A673 (cell line): Measurements from ENCODE around the gene CALM3. TPM values are rescaled to one million over a fixed set of nuclear protein-coding genes. Genes with fewer than 3 reads are reported as not detected.

Source experiments
- BruUV-seq: library from RNA; stranded (reverse); fragments of 400-500 nt; replicated peaks from 2 replicates; lab custom pipeline; 2021; lab: Mats Ljungman, UMichigan
- CTCF ChIA-PET: fragments of 300-600 bp; sonication (Branson Sonifier 250); formaldehyde crosslinking; loops from one replicate; lab custom pipeline; 2022; ENCODE audit warnings: antibody characterized with exemption; lab: Charles Lee
- POLR2A ChIA-PET: fragments of 300-600 bp; sonication (Branson Sonifier 250); formaldehyde crosslinking; loops from one replicate; lab custom pipeline; 2022; ENCODE audit warnings: antibody characterized with exemption; ENCODE audit not compliant: low non-redundant PET; lab: Charles Lee
- DNase-seq: peaks from one replicate; pipeline ENCODE4 v3.0.0-alpha.2; 2015; ENCODE audit warnings: low spot score
- H3K27ac ChIP-seq: fragments of 200-600 bp; sonication (generic); 2 replicates; pipeline ENCODE4 v1.5.1; 2016; ENCODE audit warnings: mixed run types, low read depth, mild to moderate bottlenecking, mixed read lengths, antibody characterized with exemption, low read length; ENCODE audit not compliant: poor library complexity, severe bottlenecking
- H3K27me3 ChIP-seq: fragments of 200-600 bp; sonication (generic); replicated peaks from 2 replicates; pipeline ENCODE4 v1.6.1; 2017; ENCODE audit warnings: mixed run types, low read depth, mild to moderate bottlenecking, mixed read lengths, antibody characterized with exemption, low read length; ENCODE audit not compliant: insufficient read depth, poor library complexity
- H3K36me3 ChIP-seq: fragments of 200-600 bp; sonication (generic); 2 replicates; pipeline ENCODE4 v1.6.1; 2016; ENCODE audit warnings: mixed run types, mild to moderate bottlenecking, mixed read lengths, antibody characterized with exemption, low read length; ENCODE audit not compliant: insufficient read depth, poor library complexity, severe bottlenecking
- H3K4me1 ChIP-seq: fragments of 200-600 bp; sonication (generic); 2 replicates; pipeline ENCODE4 v1.6.1; 2017; ENCODE audit warnings: mixed run types, mild to moderate bottlenecking, mixed read lengths, antibody characterized with exemption, low read length; ENCODE audit not compliant: insufficient read depth, poor library complexity, severe bottlenecking
- H3K4me3 ChIP-seq: fragments of 200-600 bp; sonication (generic); 2 replicates; pipeline ENCODE4 v1.5.1; 2016; ENCODE audit warnings: low read depth, mixed run types, mild to moderate bottlenecking, mixed read lengths, low read length; ENCODE audit not compliant: poor library complexity, severe bottlenecking
- H3K9me3 ChIP-seq: fragments of 200-600 bp; sonication (generic); 2 replicates; pipeline ENCODE4 v1.6.1; 2016; ENCODE audit warnings: mixed run types, low read depth, mild to moderate bottlenecking, mixed read lengths, antibody characterized with exemption, low read length; ENCODE audit not compliant: poor library complexity, severe bottlenecking
- EZH2 ChIP-seq: fragments of 200-600 bp; sonication (generic); IDR thresholded peaks from 2 replicates; pipeline ENCODE4 v1.6.1; 2017; ENCODE audit warnings: borderline replicate concordance, low read depth, mild to moderate bottlenecking, mixed read lengths, antibody characterized with exemption, low read length; ENCODE audit not compliant: poor library complexity, severe bottlenecking
- intact Hi-C: fragments of 100-400 bp; cut with micrococcal nuclease; formaldehyde crosslinking; loops from one replicate; pipeline ENCODE4 v1.10.0; 2022; ENCODE audit not compliant: unreplicated experiment
- total RNA-seq: library from RNA; stranded (reverse); gene quantifications from 2 replicates; pipeline ENCODE4 v1.2.3, GENCODE V29; 2021
- TF ChIP-seq, protein P1 (sequence below): fragments of 300-800, 200-600 bp; sonication (generic); conservative IDR thresholded peaks from 2 replicates; pipeline ENCODE4 v1.5.1; 2017; ENCODE audit warnings: low read depth, mild to moderate bottlenecking, antibody characterized with exemption, low read length, moderate library complexity, mixed read lengths

The CALM3 gene
- total RNA-seq, 1 experiment from 2014 or later, result 272 TPM

DNA sequence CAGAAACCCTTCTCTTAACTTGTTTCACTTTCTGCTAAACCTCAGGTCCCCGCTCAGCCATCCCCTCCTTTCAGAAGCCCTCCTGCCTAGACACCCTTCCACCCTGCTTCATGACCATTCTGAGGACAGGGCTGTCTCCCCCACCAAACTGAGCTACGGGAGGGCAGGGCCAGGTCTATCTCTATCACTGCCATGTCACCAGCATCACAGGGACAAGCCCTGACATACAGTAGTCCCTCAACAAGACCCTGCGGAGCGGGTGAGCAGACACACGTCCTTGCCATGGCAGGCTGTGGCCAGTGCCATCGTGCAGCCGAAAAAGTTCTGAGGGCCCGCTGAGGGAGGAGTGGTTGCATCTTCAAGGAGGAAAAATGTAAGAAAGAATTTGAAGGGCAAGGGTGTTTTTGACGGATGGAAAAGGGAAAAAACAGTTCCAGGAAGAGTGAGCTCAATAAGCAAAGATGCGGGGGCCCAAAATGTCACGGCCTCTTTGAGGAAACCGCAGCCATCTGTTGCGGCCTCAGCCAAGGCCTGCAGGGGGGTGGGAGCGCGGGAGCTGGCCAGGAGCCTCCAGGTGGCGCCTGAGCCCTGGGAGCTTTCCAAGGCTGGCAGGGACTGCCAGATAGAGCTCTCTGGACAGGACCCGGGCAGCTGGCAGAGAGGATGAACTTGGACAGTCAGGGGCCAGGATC is 15.6 kb downstream of the CALM3 start:
- H3K4me1 ChIP-seq, result peaks cover 15% of the 10 kb centered on the region
- no TSS peak for BruUV-seq
- ChIA-PET CTCF (interaction anchor here (0.5 to 4.8 kb wide), 4 partner anchors 45 to 866 kb away, joined by 4 to 35 read pairs (median 4); partner anchors contain the start of gene DACT3), POLR2A (no interaction called here)
- no peaks in the 10 kb centered on the region for H3K27me3 ChIP-seq
- H3K4me3 ChIP-seq, result no peak overlapping the region
- no peaks in the 10 kb centered on the region for H3K36me3 ChIP-seq
- intact Hi-C loops, result no loop called here
- TF ChIP-seq, protein P1, sequence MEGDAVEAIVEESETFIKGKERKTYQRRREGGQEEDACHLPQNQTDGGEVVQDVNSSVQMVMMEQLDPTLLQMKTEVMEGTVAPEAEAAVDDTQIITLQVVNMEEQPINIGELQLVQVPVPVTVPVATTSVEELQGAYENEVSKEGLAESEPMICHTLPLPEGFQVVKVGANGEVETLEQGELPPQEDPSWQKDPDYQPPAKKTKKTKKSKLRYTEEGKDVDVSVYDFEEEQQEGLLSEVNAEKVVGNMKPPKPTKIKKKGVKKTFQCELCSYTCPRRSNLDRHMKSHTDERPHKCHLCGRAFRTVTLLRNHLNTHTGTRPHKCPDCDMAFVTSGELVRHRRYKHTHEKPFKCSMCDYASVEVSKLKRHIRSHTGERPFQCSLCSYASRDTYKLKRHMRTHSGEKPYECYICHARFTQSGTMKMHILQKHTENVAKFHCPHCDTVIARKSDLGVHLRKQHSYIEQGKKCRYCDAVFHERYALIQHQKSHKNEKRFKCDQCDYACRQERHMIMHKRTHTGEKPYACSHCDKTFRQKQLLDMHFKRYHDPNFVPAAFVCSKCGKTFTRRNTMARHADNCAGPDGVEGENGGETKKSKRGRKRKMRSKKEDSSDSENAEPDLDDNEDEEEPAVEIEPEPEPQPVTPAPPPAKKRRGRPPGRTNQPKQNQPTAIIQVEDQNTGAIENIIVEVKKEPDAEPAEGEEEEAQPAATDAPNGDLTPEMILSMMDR, result peak; percentile 54
- TF ChIP-seq EZH2, result no peak
- H3K9me3 ChIP-seq, result no peaks in the 10 kb centered on the region
- DNase-seq, result no peak
- H3K27ac ChIP-seq, result no peak overlapping the region

DNA sequence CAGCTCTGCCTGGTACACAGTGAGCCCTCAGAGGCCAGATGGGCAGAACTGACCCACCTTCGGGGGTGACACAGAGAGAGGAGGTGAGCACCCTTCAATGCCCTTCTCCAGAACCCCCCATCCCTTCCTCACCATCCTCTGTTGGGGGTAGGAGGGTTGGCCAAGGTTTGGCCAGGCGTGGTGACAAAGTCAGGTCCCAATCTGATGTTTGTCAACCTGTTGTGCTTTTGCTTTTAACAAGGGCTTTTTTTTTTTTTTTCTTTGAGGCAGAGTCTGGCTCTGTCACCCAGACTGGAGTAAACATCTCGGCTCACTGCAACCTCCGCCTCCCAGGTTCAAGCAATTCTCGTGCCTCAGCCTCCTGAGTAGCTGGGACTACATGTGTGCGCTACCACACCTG is 16.5 kb downstream of the CALM3 start:
- Histone ChIP-seq H3K4me3 (no peak overlapping the region), H3K4me1 (peaks cover 15% of the 10 kb centered on the region), H3K36me3 (no peaks in the 10 kb centered on the region), H3K9me3 (no peaks in the 10 kb centered on the region), H3K27me3 (no peaks in the 10 kb centered on the region), H3K27ac (no peak overlapping the region)
- no TSS peak for BruUV-seq
- intact Hi-C loops, result no loop called here
- ChIA-PET POLR2A (no interaction called here), CTCF (interaction anchor here (0.5 to 4.8 kb wide), 4 partner anchors 14 to 865 kb away, joined by 4 to 35 read pairs (median 4); partner anchors contain the start of gene DACT3)
- DNase-seq, result no peak
- TF ChIP-seq, protein P1, result no peak
- no peak for TF ChIP-seq EZH2

DNA sequence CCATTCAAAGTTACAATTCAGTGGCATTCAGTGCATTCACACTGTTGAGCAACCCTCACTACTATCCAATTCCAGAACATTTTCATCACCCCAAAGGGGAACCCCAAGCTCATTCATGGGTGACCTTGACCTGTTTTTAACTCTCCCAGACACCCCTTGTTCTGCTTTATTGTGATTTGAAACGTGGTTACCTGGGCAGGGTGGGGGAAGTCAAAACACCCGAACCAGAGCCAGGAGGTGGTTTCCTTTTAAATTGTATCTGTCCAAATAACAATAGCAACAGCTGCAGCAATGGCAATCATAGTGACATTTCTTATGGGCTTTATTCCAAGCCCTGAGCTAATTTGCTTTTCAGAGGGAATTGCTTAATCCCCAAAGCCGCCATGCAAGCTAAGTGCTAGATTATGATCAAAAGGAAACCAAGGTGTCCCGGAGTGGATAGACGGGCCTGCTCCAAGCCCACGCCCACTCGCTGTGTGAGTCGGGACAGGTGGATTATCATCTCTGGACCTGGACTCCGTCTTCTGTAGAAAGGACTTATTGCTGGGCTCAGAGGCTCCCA is 17.6 kb downstream of the CALM3 start:
- CTCF ChIA-PET, result interaction anchor here (0.6 to 0.9 kb wide), 2 partner anchors 13 to 75 kb away, joined by 3 to 5 read pairs; no protein-coding TSS in a partner anchor
- peaks cover 15% of the 10 kb centered on the region for H3K4me1 ChIP-seq
- no TSS peak for BruUV-seq
- intact Hi-C loops, result no loop called here
- DNase-seq, result peak; percentile 62
- H3K27me3 ChIP-seq, result no peaks in the 10 kb centered on the region
- H3K9me3 ChIP-seq, result no peaks in the 10 kb centered on the region
- no peak overlapping the region for H3K4me3 ChIP-seq
- no peak overlapping the region for H3K27ac ChIP-seq
- no peak for TF ChIP-seq EZH2
- no peaks in the 10 kb centered on the region for H3K36me3 ChIP-seq
- POLR2A ChIA-PET, result no interaction called here
